HG03045 (cell line): ENCODE results near the gene SLC6A13.

Experiments used
- ATAC-seq: cut with Tn5 transposase; IDR thresholded peaks from one replicate; pipeline ENCODE4 v1.9.1; 2021; ENCODE audit warnings: mild to moderate bottlenecking, moderate library complexity; ENCODE audit not compliant: unreplicated experiment

The SLC6A13 gene

GRCh38 chr12:234891-235415, 27.7 kb downstream of the SLC6A13 start:
- ATAC-seq: no peak

DNA sequence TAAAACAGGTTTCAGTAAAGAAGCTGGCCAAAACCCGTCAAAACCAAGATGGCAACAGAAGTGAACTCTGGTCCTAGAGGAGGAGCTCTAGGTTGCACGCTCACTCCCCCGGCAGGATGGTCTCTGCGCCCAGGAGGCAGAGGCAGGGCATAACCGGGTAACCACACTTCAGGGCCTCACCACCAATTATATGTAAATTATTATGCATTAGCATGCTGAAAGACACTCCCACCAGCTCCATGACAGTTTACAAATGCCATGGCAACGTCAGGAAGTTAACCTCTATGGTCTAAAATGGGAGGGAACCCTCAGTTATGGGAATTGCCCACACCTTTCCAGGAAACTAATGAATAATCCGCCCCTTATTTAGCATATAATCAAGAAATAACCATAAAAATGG, 28.6 kb downstream of the SLC6A13 start:
- no peak for ATAC-seq

DNA sequence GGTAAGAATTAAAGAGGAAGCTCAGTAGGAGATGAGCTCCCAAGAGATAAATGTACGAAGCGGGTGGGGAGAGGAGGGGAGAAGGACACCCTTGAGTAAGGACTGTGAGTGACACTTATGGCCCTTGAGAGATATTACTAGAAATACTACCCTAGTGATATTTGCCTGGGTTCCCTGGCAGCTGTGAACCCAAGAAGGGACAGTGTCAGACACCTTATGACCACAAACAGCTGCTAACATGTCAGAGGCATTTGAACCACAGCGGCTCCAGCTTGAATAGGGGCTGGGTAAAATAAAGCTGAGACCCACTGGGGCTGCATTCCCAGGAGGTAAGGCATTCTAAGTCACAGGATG, 29.0 kb downstream of the SLC6A13 start:
- no peak for ATAC-seq

DNA sequence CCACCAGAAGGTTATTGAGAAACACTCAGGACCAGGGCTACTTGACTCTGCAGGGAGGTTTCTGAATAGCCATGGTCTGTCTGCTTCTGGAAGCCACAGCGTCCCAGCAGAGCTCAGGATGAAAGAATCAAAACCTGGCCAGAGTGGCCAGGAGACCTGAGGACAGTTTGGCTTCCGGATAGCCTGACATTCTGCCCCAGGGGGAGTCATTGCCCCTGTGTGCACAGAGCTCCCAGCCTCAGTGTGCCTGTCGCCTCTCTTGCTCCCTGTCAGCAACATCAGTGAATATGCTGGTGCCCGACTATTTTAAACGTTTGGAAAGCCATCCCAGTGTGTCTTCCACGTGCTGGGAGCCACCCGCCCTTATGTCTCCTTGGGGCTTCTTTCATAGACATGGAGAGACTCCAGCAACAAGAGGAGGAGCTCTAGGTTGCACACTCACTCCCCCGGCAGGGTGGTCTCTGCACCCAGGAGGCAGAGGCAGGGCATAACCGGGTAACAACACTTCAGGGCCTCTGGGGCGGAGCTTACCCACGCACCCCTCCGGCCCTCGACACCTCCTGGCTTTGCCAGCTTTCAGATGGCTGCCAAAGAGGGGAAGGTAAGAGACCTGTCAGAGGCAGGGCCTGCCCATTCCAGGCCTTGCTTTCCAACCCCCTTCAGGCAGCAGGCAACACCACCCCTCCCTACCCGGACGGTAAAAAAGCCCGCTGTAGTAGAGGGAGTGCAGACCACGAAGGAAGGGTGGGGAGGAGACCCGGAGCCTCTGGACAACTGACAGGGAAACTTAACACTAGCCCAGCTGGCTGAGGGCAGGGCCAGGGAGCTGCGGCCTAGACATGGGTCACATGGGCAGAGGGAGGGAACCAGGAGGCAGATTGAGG, 29.7 kb downstream of the SLC6A13 start:
- ATAC-seq: no peak

DNA sequence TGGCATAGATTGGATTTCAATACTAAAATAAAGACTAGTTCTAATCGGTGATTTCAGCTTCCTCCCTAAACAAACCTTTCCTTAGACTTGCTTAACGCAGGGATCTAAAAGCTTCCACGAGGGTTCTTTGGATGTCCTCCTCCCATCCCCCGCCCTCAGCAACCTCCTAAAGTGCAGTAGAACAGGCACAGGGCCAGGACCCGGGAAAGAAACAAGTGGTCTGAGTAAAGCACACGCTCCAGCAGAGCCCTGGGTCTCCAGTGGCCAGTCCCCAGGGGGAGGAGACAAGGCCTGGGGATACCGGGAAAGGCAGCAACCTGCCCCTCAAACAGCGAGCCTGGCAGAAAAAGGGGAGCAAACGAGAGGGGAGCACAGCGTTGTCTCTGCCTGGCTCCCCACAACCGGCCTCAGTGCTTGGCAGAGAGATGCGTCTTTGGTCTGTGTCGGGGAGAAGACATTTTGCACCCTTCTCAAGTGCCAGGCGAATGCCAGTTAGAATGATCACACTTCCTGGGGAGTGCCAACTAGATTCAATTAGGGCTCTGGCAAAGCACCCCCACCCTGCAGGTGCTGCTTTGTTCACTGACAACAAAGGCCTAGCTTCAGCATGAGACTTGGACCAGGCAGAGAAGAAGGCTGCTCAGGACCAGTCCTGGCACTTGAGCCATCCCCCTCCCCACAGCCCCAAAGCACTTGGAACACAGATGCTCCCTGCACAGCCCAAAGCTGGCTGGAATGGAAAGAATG, 31.5 kb downstream of the SLC6A13 start:
- ATAC-seq: no peak

- no peak for ATAC-seq
Measured at GRCh38 chr12:229441-230191, 33.0 kb downstream of the SLC6A13 start.

DNA sequence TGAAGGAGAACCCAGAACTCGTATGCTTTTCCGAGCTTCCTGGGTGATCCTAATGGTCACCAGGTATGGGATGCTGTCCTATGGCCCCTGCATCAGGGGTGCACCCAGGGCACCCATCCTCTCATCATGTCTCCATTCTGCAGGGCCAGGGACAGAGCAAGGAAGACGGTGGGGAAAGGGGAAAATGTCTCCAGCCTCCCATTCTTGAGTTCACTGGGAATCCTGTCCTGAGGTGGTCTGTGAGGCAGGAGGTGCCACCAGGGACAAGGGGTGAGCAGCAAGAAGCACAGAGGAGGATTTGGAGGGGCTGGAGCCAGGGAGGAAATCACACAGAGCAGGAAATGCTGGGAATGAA, 33.8 kb downstream of the SLC6A13 start:
- ATAC-seq: no peak

- no peak for ATAC-seq
Measured at GRCh38 chr12:227923-228845, 34.5 kb downstream of the SLC6A13 start.

- no peak for ATAC-seq
Measured at GRCh38 chr12:227286-227915, 35.2 kb downstream of the SLC6A13 start.

GRCh38 chr12:226401-226800, 36.2 kb downstream of the SLC6A13 start:
- ATAC-seq: no peak

- ATAC-seq: no peak
Measured at GRCh38 chr12:225012-225411, 37.6 kb downstream of the SLC6A13 start.

- ATAC-seq: no peak
Measured at GRCh38 chr12:224330-224729, 38.3 kb downstream of the SLC6A13 start.

DNA sequence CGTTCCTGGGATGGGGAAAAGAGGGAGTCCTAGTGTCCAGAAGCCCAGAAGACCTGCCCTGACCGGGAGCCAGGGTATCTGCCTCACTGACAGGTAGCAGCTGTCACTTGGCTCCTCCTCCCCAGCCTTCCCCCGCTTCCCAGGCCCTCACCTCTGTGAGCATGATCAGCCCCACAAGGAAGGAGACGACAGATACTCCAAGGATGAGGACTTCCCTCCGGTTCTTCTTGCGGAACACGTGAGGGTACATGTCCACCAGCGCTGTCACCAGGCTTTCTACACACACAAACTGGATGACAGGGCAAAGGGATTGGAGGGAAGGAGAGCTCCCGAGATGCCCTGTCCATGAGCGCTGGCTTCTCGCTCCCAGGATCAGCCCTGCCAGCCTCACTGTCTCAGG, 38.8 kb downstream of the SLC6A13 start:
- ATAC-seq: no peak

- no peak for ATAC-seq
Measured at GRCh38 chr12:221736-222135, 40.9 kb downstream of the SLC6A13 start.

DNA sequence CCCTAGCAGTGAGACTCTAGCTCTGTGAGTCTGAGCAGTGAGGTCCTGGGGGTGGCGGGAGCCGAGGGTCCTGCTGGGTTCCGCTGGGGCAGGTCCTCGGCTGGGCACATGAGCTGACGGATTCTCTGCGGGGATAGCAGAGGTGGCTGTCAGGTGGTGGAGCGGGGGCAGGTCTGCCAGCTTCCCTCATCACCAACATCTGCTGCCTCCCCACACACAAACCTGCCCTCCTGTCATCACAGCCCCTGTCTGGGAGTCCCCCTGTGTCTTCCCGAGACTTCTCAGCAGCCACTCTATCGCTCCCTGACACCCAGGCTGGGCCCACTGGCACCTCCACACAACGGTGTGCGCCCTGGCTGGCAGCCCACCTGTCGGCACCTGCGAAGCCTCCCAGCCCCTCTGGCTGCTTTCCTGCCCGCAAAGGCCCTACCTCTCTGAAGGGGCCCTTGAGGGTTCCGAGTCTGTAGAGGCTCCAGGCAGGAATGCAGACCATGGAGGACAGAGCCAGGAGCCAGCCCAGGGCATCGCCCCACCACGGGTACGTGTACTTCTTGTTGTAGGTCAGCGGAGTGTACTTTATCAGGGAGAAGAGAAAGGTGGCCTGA, 41.6 kb downstream of the SLC6A13 start:
- ATAC-seq: no peak

GRCh38 chr12:220491-220890, 42.1 kb downstream of the SLC6A13 start:
- no peak for ATAC-seq

- ATAC-seq: no peak
Measured at GRCh38 chr12:219891-220352, 42.7 kb downstream of the SLC6A13 start.

GRCh38 chr12:218728-219590, 43.7 kb downstream of the SLC6A13 start:
- no peak for ATAC-seq
